Tibial nerve (tissue), 3 donors: ENCODE data around the gene TDRD6.

Experiments
- POLR2A ChIP-seq, 2 donors: fragments of 450-650 bp; IDR thresholded peaks; one replicate each; pipeline ENCODE4 v1.6.1; 2017; ENCODE audit warnings: antibody characterized with exemption in 2 of 2, mild to moderate bottlenecking in 2 of 2, moderate library complexity in 2 of 2
- TF ChIP-seq, protein P1 (sequence below), 5 experiments: fragments of 200-600 bp in 3 of 5; fragments of 450-650 bp in 2 of 5; sonication (generic) in 3 of 5; IDR thresholded peaks; one replicate each; pipeline ENCODE4 v1.5.1; 2016 to 2019; ENCODE audit warnings: antibody characterized with exemption in 5 of 5, mild to moderate bottlenecking in 3 of 5, moderate library complexity in 2 of 5

DNA sequence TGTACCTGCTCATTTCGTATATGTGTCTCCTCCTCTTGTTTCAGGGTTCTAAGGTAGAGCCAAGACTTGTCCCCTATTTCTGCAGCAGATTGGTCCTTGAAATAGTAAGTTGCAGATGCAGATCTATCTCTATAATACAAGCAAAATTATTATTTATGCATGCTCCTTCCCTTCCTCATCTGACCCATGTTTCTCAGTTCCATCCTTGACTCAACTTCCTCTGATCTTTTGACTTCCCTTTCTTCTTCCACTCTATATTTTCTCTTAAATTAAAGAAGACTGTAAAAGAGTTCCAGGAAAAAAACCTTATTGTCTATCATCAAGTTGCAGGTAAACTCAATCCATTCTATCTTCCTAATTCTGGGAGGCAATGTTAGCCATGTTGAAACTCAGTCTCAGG is 23.8 kb downstream of the TDRD6 start:
- TF ChIP-seq, protein P1, sequence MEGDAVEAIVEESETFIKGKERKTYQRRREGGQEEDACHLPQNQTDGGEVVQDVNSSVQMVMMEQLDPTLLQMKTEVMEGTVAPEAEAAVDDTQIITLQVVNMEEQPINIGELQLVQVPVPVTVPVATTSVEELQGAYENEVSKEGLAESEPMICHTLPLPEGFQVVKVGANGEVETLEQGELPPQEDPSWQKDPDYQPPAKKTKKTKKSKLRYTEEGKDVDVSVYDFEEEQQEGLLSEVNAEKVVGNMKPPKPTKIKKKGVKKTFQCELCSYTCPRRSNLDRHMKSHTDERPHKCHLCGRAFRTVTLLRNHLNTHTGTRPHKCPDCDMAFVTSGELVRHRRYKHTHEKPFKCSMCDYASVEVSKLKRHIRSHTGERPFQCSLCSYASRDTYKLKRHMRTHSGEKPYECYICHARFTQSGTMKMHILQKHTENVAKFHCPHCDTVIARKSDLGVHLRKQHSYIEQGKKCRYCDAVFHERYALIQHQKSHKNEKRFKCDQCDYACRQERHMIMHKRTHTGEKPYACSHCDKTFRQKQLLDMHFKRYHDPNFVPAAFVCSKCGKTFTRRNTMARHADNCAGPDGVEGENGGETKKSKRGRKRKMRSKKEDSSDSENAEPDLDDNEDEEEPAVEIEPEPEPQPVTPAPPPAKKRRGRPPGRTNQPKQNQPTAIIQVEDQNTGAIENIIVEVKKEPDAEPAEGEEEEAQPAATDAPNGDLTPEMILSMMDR (IDR thresholded peaks at IDR 0.05): no peak
- no peak for TF ChIP-seq POLR2A (IDR thresholded peaks at IDR 0.05)
